Endothelial cell of umbilical vein (primary cell): ENCODE measurements around the gene PRR5. TPM values are rescaled to one million over a fixed set of nuclear protein-coding genes. Genes with fewer than 3 reads are reported as not detected.

Experiments
- BruUV-seq: library from RNA; stranded (reverse); fragments of 400-500 nt; replicated peaks from 2 replicates; lab custom pipeline; 2021; lab: Mats Ljungman, UMichigan
- CTCF ChIA-PET: fragments of 300-600, 350-600 bp; sonication (Branson Sonifier 250); formaldehyde crosslinking; loops from one replicate; lab custom pipeline; 2021; ENCODE audit warnings: antibody characterized with exemption, inconsistent platforms; lab: Charles Lee
- POLR2A ChIA-PET: fragments of 300-600, 350-600 bp; sonication (Branson Sonifier 250); formaldehyde crosslinking; loops from one replicate; lab custom pipeline; 2021; ENCODE audit warnings: antibody characterized with exemption, inconsistent platforms; lab: Charles Lee
- DNase-seq: peaks from one replicate; pipeline ENCODE4 v3.0.0-alpha.2; 2011; ENCODE audit warnings: low read depth, low spot score
- FAIRE-seq: peaks from 2 replicates; lab custom pipeline; 2011; peaks lifted over from hg19 to GRCh38; lab: Jason Lieb, UNC
- H2AFZ ChIP-seq: 2 replicates; pipeline ENCODE4 v1.6.0; 2012; ENCODE audit warnings: low read depth, low read length, control low read depth, inconsistent platforms
- H3K27ac ChIP-seq: 2 replicates; pipeline ENCODE4 v1.5.1; 2011; ENCODE audit warnings: low read depth, mild to moderate bottlenecking, control low read depth, low read length, moderate library complexity; ENCODE audit not compliant: insufficient read depth
- H3K27me3 ChIP-seq, 2 experiments: 2 replicates each; pipeline versions ENCODE4 v1.6.0 to v1.6.1; 2011; ENCODE audit warnings: low read length in 2 of 2, mixed read lengths in 1 of 2; ENCODE audit not compliant: control insufficient read depth in 2 of 2, insufficient read depth in 2 of 2
- H3K36me3 ChIP-seq, 2 experiments: 2 replicates in 1 of 2; 3 replicates in 1 of 2; pipeline ENCODE4 v1.5.1; 2011; ENCODE audit warnings: low read length in 2 of 2, mild to moderate bottlenecking in 1 of 2, moderate library complexity in 1 of 2; ENCODE audit not compliant: control insufficient read depth in 2 of 2, insufficient read depth in 2 of 2; ENCODE audit errors: extremely low read depth in 1 of 2
- H3K4me1 ChIP-seq: 3 replicates; pipeline ENCODE4 v1.5.1; 2011; ENCODE audit warnings: mild to moderate bottlenecking, low read length; ENCODE audit not compliant: control insufficient read depth, insufficient read depth; ENCODE audit errors: extremely low read depth
- H3K4me2 ChIP-seq: 2 replicates; pipeline ENCODE4 v1.6.1; 2011; ENCODE audit warnings: low read length, control low read depth, mixed read lengths; ENCODE audit not compliant: insufficient read depth
- H3K4me3 ChIP-seq, 3 experiments: fragments of 200-600 bp in 1 of 3; sonication (generic), shearing (Covaris generic) in 1 of 3; replicated peaks in 1 of 3; 2 replicates each; pipeline ENCODE4 v1.5.1; 2011 to 2016; ENCODE audit warnings: control low read depth in 3 of 3, low read length in 3 of 3, mild to moderate bottlenecking in 2 of 3, inconsistent platforms in 1 of 3, low read depth in 1 of 3, moderate library complexity in 1 of 3; ENCODE audit not compliant: insufficient read depth in 1 of 3
- H3K79me2 ChIP-seq: 2 replicates; pipeline ENCODE4 v1.6.0; 2012; ENCODE audit warnings: low read length, inconsistent platforms; ENCODE audit not compliant: control insufficient read depth, insufficient read depth
- H3K9ac ChIP-seq: replicated peaks from 2 replicates; pipeline ENCODE3; 2011; ENCODE audit warnings: low read length, control low read depth; ENCODE audit not compliant: insufficient read depth; ENCODE audit errors: extremely low read depth
- H3K9me1 ChIP-seq: replicated peaks from 3 replicates; pipeline ENCODE4 v1.6.0; 2011; ENCODE audit warnings: mild to moderate bottlenecking, low read length; ENCODE audit not compliant: control insufficient read depth, insufficient read depth; ENCODE audit errors: extremely low read depth
- H3K9me3 ChIP-seq: replicated peaks from 2 replicates; pipeline ENCODE4 v1.5.1; 2012; ENCODE audit warnings: low read length, inconsistent platforms; ENCODE audit not compliant: control insufficient read depth, insufficient read depth
- H4K20me1 ChIP-seq: replicated peaks from 2 replicates; pipeline ENCODE3; 2011; ENCODE audit warnings: mild to moderate bottlenecking, low read length; ENCODE audit not compliant: control insufficient read depth, insufficient read depth; ENCODE audit errors: extremely low read depth
- CTCF ChIP-seq, 2 donors: IDR thresholded peaks; 1 replicate in 1 of 2; 2 replicates in 1 of 2; pipeline ENCODE4 v1.5.1; 2011; ENCODE audit warnings: low read length in 2 of 2, mild to moderate bottlenecking in 2 of 2, moderate library complexity in 2 of 2, control low read depth in 1 of 2, inconsistent platforms in 1 of 2, low read depth in 1 of 2; ENCODE audit not compliant: insufficient read depth in 1 of 2; ENCODE audit errors: extremely low read depth in 1 of 2
- EZH2 ChIP-seq: IDR thresholded peaks from 2 replicates; pipeline ENCODE4 v1.6.1; 2012; ENCODE audit warnings: borderline replicate concordance, low read depth, mild to moderate bottlenecking, moderate library complexity, low read length, inconsistent platforms; ENCODE audit not compliant: severe bottlenecking
- FOS ChIP-seq: IDR thresholded peaks from 2 replicates; pipeline ENCODE4 v1.6.1; 2011; ENCODE audit warnings: mild to moderate bottlenecking, low read length, moderate library complexity, borderline replicate concordance; ENCODE audit not compliant: insufficient read depth
- GATA2 ChIP-seq: IDR thresholded peaks from 2 replicates; pipeline ENCODE4 v1.7.0; 2011; ENCODE audit warnings: low read depth, mild to moderate bottlenecking, moderate library complexity, mixed read lengths, low read length; ENCODE audit not compliant: insufficient read length, insufficient read depth
- JUN ChIP-seq: IDR thresholded peaks from 2 replicates; pipeline ENCODE4 v1.6.1; 2011; ENCODE audit warnings: borderline replicate concordance, low read depth; ENCODE audit not compliant: insufficient read length, insufficient read depth
- MAX ChIP-seq: IDR thresholded peaks from 2 replicates; pipeline ENCODE4 v1.6.1; 2011; ENCODE audit not compliant: insufficient read depth, insufficient read length
- MYC ChIP-seq: IDR thresholded peaks from one replicate; pipeline ENCODE4 v1.6.1; 2011; ENCODE audit warnings: mild to moderate bottlenecking, low read depth, low read length
- POLR2A ChIP-seq: IDR thresholded peaks from 2 replicates; pipeline ENCODE4 v1.6.1; 2012; ENCODE audit warnings: low read depth, mild to moderate bottlenecking, control low read depth, low read length
- POLR2AphosphoS5 ChIP-seq: IDR thresholded peaks from 2 replicates; pipeline ENCODE4 v1.6.1; 2012; ENCODE audit warnings: low read depth, mild to moderate bottlenecking, control low read depth, low read length, moderate library complexity; ENCODE audit not compliant: insufficient read depth
- dilution Hi-C: fragments of 300-500 bp; cut with MboI; formaldehyde crosslinking; loops from one replicate; pipeline ENCODE4 v1.15.0; 2019; ENCODE audit warnings: low sequenced_read_pairs; ENCODE audit not compliant: extremely low pct_ligation_motif_present
- intact Hi-C: fragments of 100-400 bp; cut with micrococcal nuclease; formaldehyde crosslinking; loops from one replicate; pipeline ENCODE4 v1.10.0; 2022
- polyA plus RNA-seq, 4 experiments: library from polyadenylated mRNA; depleted of rRNA in 3 of 4; stranded (reverse) in 3 of 4; unstranded in 1 of 4; fragments of >200 nt; gene quantifications; 2 replicates each; pipeline versions ENCODE4 v1.2.1 to v1.2.3, GENCODE V29; 2011 to 2012; ENCODE audit warnings: missing spikeins in 1 of 4
- total RNA-seq: library from RNA; stranded (reverse); gene quantifications from 2 replicates; pipeline ENCODE4 v1.2.3, GENCODE V29; 2021

PRR5 gene
- total and polyA plus RNA-seq, 2 donors (not counting 3 experiments of a cell fraction or from before 2014, with no cell fraction given), result 4.3 to 9.0 TPM

DNA sequence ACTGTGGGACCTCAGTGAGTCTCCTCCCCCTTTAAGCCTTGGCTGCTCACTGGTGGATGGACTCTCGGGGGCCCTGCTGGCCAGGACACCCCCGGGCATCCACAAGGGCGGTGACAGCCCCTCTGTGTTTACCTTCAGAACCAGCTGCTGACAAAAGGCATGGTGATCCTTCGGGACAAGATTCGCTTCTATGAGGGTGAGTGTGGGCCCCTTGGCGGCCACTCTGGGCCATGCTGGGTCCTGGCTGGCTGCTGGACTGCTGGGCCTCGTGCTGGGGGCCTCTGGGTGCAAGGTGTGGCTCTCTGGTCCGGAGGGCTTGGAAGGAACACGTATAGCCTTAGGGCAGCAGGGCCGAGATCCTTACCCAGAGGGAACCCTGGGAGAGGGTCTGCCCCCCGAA is 24.4 kb downstream of the PRR5 start:
- FAIRE-seq (no peak), DNase-seq (no peak)
- BruUV-seq, result no TSS peak
- dilution Hi-C loops, result no loop called here
- Histone ChIP-seq H3K9me1 (no peaks in the 10 kb centered on the region), H2AFZ (no peak overlapping the region), H3K79me2 (no peaks in the 10 kb centered on the region), H3K4me2 (no peak overlapping the region), H4K20me1 (no peaks in the 10 kb centered on the region), H3K9me3 (no peaks in the 10 kb centered on the region), H3K4me1 (no peaks in the 10 kb centered on the region), H3K36me3 (no peaks in the 10 kb centered on the region), H3K9ac (no peak overlapping the region), H3K4me3 (no peak overlapping the region), H3K27me3 (no peaks in the 10 kb centered on the region), H3K27ac (no peak overlapping the region)
- CTCF ChIA-PET, result no interaction called here
- intact Hi-C loops, result no loop called here
- POLR2A ChIA-PET, result no interaction called here
- TF ChIP-seq FOS, result no peak
- no peak for TF ChIP-seq EZH2
- no peak for TF ChIP-seq MAX
- TF ChIP-seq POLR2A, result no peak
- no peak for TF ChIP-seq POLR2AphosphoS5
- no peak for TF ChIP-seq JUN
- no peak for TF ChIP-seq GATA2
- TF ChIP-seq MYC, result no peak
- TF ChIP-seq CTCF (IDR thresholded peaks at IDR 0.05; ENCODE audit: extremely low read depth in 1 of 2, insufficient read depth in 1 of 2, low read depth in 1 of 2, low read length in 2 of 2), result no peak
